GM21528 (cell line): ENCODE data around the gene ATF7.
A peak's percentile ranks its signal among the peaks of the same experiment; 100 is the strongest.

Source experiments
- ATAC-seq: cut with Tn5 transposase; IDR thresholded peaks from one replicate; pipeline ENCODE4 v1.9.1; 2021; ENCODE audit warnings: mild to moderate bottlenecking, moderate library complexity; ENCODE audit not compliant: unreplicated experiment, low FRiP score

ATF7 gene

GRCh38 chr12:53538209-53538689 lies 87.9 kb downstream of the ATF7 start:
- ATAC-seq: no peak

- ATAC-seq: no peak
Measured at GRCh38 chr12:53536962-53537361, 89.2 kb downstream of the ATF7 start.

- no peak for ATAC-seq
Measured at GRCh38 chr12:53533471-53533870, 92.7 kb downstream of the ATF7 start.

DNA sequence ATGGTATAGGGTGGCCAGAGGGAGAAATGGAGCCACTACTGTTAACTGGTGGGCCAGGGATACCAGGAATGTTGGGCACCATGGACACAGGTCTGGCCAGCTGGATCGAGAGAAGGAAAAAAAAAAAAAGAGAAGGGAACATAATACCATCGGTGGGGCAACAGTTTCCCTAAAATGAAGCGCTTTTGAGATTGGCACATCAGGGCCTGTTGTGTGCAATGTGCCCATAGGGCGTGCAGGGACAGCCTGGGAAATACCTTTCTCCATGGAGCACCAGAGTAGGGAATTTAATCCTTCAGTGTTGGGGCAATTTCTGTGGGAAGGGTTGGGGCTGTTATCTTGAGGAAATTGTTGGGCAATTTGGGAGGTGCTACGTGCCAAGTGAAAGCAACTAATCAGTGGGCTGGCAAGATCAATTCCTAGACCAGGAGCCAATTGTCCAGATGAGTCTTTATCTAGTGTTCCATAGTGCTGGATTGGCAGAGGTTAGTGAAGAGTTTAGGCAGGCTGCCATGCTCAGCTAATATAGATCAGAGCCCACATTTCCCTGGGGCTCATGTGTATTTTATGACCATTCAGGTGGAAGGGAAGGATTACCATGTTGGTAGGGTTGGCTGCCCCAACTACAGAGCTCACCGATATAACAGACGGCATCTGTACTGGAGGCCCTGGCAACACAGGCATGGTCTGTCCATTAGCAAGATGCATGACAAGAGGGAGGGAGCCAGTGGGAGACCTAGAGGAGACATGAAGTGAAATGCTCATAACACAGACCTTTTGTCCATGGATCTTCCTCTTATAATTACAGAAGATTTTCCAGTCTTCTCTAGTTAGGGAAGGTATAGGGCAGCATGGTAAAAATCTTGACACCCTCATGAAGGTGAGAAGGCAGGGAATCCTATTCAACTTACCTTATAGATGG lies 93.4 kb downstream of the ATF7 start:
- ATAC-seq: no peak

GRCh38 chr12:53532021-53532420 lies 94.2 kb downstream of the ATF7 start:
- no peak for ATAC-seq

- ATAC-seq: no peak
Measured at GRCh38 chr12:53530920-53531319, 95.3 kb downstream of the ATF7 start.

- no peak for ATAC-seq
Measured at GRCh38 chr12:53530061-53530460, 96.1 kb downstream of the ATF7 start.

DNA sequence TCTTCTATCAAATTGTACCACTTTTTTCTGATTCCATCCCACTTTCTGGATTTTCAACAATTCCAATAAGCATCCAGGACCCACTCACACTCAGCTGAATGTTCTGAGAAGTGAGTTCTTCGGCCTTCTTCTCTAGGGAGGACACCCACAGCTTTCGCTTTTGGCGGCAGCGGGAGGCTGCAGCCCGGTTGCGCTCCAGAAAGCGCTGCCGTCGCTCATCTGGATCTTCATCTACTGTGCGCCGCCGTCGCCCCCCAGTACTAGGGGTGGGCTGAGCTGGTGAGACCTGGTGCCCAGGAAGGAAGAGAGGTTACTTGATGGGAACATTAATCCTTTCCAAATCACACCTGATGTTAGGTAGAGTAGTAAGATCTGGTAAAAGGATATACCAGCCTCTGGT lies 101.7 kb downstream of the ATF7 start:
- no peak for ATAC-seq

- ATAC-seq: no peak
Measured at GRCh38 chr12:53523131-53523530, 103.1 kb downstream of the ATF7 start.

DNA sequence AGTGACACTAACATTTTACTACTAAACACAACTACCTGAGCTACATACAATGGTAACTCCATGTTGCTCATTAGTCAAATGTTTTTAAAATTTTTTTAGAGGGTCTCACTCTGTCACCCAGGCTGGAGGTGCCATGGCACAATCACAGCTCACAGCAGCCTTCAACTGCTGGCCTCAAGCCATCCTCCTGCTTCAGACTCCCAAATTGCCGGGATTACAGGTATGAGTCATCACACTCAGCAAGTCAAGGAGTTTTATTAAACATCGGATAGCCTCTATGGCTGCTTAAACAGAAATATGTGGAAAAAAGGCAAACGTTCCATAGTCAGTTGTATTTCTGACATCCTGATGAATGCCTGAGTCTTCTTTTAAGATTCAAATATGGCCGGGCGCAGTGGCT lies 107.8 kb downstream of the ATF7 start:
- ATAC-seq: no peak

DNA sequence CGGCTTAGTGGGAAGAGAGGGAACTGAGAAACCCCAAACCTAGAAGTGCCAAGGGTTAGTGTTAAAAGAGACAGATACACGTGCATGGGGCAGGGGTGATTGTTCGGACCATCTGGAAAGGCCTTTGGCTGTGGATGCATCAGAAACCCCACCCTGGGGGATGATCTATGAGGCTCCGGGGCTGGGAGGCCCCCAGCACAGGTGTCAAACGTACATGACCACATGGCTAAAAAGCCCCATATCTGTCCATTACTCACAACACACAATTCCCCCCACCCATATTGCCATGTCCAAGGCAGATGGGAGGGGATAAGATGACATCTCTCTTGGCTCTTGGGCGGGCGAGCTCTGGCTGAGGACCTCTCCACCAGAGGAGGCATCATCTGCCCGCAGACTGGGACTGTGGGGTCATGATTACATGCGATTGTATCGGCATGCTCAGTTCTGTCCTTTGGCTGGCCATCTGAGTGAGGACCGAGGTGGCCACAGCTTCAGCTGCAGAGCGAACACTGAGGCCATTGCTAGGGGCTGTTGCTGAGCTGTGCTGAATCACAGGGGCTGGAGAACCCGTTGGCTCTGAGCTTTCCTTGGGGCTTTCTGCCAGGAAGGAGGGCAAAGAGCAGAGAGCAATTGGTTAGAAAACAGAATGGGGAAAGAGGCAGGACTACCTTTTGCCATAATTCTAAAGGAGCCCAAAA lies 109.3 kb downstream of the ATF7 start:
- ATAC-seq: no peak

DNA sequence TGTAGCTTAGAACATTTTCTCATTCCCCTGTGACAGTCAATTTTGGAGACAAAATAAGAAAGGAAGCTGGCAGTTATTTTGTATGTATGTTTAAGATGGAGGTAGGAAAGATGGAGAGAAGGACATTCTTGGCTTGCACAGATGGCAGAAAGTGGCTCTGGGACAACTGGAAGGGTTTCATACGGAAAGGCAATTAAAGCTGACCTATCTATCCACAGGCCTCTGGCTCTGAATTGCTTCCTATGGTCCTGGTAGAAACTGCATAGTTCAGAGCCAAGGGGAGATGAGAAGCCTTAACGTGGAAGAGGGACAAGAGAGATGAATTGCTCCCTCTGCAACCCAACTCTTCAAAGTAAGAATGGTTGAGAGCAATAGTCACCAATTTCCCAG lies 110.9 kb downstream of the ATF7 start:
- ATAC-seq: no peak

DNA sequence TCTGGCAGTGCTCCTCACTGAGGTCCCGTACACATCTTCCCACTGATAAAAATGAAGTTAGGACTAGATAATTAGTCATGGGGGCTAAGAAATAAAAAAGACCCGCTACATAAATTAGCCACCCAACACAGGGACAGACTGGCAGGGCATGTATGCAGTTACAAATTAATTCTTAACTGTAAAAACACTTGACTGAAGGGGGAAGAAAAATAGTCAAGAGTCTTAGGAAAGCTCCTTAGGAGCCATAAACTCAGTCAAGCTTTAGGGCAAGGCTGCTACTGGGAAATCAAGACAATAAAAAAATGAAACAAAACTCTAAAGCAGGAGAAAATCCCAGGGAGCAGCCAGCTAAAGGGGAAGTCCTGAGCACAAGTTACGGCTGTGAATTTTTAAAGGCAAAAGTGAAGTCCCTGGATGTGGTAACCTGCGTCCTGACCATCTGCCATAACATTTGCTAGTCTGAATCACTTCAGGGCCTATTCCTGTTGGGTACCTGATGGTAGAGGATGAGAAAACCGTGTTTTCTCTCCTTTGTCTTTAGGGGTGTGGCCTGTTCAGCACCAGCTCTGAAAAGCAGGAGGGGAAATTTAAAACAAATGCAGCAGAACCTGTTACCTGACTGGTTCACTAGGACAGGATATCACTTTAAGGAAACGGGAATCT lies 111.4 kb downstream of the ATF7 start:
- ATAC-seq: no peak

GRCh38 chr12:53513712-53514410 lies 112.3 kb downstream of the ATF7 start:
- ATAC-seq: no peak

DNA sequence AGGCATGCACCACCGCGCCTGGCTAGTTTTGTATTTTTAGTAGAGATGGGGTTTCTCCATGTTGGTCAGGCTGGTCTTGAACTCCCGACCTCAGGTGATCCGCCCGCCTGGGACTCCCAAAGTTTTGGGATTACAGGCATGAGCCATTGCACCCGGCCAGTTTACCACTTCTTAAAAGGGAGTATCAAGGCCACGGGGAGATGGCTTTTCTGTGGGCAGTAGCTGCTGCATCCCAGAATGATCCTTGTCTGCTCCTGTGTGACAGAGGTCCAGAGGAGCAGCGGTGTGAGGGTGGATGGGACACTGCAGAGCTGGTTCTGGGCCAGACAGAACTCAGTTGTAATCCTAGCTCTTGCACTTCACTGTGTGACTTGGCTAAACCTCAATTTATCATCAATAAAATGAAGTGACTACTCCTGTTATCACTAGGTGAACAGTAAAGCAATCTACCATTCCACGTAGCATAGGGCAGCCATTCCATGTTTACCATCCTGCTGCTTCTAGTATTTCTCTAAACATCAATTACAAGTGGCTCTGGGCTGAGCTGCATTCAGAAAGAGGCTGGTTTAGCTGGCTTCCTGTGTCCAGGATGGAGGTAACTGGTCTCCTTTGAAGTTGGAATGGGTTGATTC lies 115.9 kb downstream of the ATF7 start:
- no peak for ATAC-seq

DNA sequence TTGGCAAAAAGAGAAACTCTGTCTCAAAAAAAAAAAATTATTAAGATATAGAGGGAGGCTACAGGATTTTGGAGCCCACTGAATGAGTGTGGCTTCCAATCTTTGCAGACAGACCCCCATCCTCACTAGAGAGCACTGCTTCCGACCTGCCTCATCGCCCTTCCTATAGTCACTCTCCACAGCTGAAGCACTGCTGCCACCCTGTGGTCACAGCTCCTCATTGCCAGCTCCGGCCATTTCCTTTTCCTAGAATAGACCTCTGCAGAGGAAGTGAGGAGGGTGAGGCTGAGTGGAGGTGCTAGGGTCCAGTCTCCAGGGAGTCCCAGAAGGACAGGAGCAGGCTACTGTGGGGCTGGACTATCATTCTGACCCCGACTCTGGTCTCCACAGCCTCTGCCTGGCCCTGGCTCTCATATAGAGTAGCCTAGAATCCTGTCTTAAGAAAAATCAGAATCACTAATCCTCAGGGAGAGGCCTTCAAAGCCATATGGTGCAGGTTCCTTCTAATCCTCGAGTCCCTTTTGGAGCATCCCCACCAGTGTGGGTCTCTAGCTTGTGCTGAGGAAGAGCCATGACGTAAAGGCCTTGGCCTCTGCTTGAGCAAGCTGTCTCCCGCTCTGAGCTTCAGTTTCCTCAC lies 117.5 kb downstream of the ATF7 start:
- ATAC-seq: peak; percentile 73

DNA sequence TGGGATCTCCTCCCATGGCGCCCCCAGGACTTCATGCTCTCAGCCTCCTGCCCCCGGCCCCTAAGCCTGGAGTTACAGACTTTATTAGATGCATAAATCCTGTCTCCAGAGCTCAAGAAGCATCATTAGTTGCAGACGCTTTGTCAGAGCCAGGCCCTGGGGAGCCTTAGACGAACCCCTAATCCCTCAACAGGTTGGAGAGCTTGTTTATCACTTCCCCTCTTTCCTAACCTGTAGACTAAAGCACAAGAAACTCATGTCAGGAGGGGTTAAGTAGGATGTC lies 118.6 kb downstream of the ATF7 start:
- no peak for ATAC-seq

GRCh38 chr12:53506881-53507602 lies 119.1 kb downstream of the ATF7 start, which contains the start of gene NPFF:
NPFF (minus strand) TSS chr12:53507484; CDS start chr12:53507474, 10 bp downstream.
- no peak for ATAC-seq

- no peak for ATAC-seq
Measured at GRCh38 chr12:53506450-53506785, 119.8 kb downstream of the ATF7 start.
